IPS-20b (cell line): ENCODE data around the gene HSPA2.
"Not testable (repeated sequence)": the region's sequence is repeated elsewhere in the genome, so short reads cannot be mapped to it uniquely, and the experiment has no call there.

ENCODE experiments used
- H3K27ac ChIP-seq: one replicate; pipeline ENCODE4 v1.5.1; 2013; ENCODE audit warnings: low read length
- H3K27me3 ChIP-seq: 2 replicates; pipeline ENCODE4 v1.6.1; 2013; ENCODE audit warnings: mild to moderate bottlenecking, low read length, inconsistent platforms; ENCODE audit not compliant: insufficient read depth
- H3K36me3 ChIP-seq: 2 replicates; pipeline ENCODE4 v1.6.1; 2013; ENCODE audit warnings: low read depth, mild to moderate bottlenecking, inconsistent platforms, low read length, moderate library complexity; ENCODE audit not compliant: insufficient read depth
- H3K4me1 ChIP-seq: 2 replicates; pipeline ENCODE4 v1.6.1; 2013; ENCODE audit warnings: mild to moderate bottlenecking, control low read depth, inconsistent platforms, low read length, moderate library complexity; ENCODE audit not compliant: insufficient read depth
- H3K4me3 ChIP-seq: 2 replicates; pipeline ENCODE4 v1.5.1; 2013; ENCODE audit warnings: mild to moderate bottlenecking, low read length, inconsistent platforms
- H3K9ac ChIP-seq: 2 replicates; pipeline ENCODE4 v1.6.1; 2013; ENCODE audit warnings: low read depth, mild to moderate bottlenecking, inconsistent platforms, low read length, moderate library complexity
- H3K9me3 ChIP-seq: 2 replicates; pipeline ENCODE4 v1.6.1; 2013; ENCODE audit warnings: mild to moderate bottlenecking, low read depth, low read length, inconsistent platforms; ENCODE audit not compliant: insufficient read depth

HSPA2 gene

GRCh38 chr14:64569138-64569631, 28.6 kb downstream of the HSPA2 start:
- H3K27ac ChIP-seq = no peak overlapping the region
- no peaks in the 10 kb centered on the region for H3K36me3 ChIP-seq
- no peaks in the 10 kb centered on the region for H3K27me3 ChIP-seq
- H3K4me1 ChIP-seq = peaks cover 11% of the 10 kb centered on the region; the same call in 1 of the 2 replicates
- no peaks in the 10 kb centered on the region for H3K9me3 ChIP-seq
- H3K9ac ChIP-seq = no peak overlapping the region
- H3K4me3 ChIP-seq = no peak overlapping the region

- peaks cover 11% of the 10 kb centered on the region; the same call in 1 of the 2 replicates for H3K4me1 ChIP-seq
- not testable (repeated sequence) for H3K36me3 ChIP-seq, H3K9me3 ChIP-seq, H3K27me3 ChIP-seq, H3K9ac ChIP-seq, H3K27ac ChIP-seq, H3K4me3 ChIP-seq
Measured at GRCh38 chr14:64569646-64570045, 29.1 kb downstream of the HSPA2 start.

GRCh38 chr14:64572386-64573104, 32.0 kb downstream of the HSPA2 start:
- H3K4me1 ChIP-seq = peaks cover 11% of the 10 kb centered on the region; the same call in 1 of the 2 replicates
- no peaks in the 10 kb centered on the region for H3K36me3 ChIP-seq
- no peaks in the 10 kb centered on the region for H3K9me3 ChIP-seq
- peak overlapping the region; percentile 3 for H3K27ac ChIP-seq
- no peaks in the 10 kb centered on the region for H3K27me3 ChIP-seq
- peak overlapping the region; percentile 21 for H3K4me3 ChIP-seq
- H3K9ac ChIP-seq = no peak overlapping the region; the same call in 1 of the 2 replicates

- H3K27me3 ChIP-seq = no peaks in the 10 kb centered on the region
- H3K9me3 ChIP-seq = no peaks in the 10 kb centered on the region
- H3K4me3 ChIP-seq = peak overlapping the region; percentile 21
- peaks cover 11% of the 10 kb centered on the region; the same call in 1 of the 2 replicates for H3K4me1 ChIP-seq
- peak overlapping the region; percentile 3 for H3K27ac ChIP-seq
- H3K9ac ChIP-seq = no peak overlapping the region; the same call in 1 of the 2 replicates
- no peaks in the 10 kb centered on the region for H3K36me3 ChIP-seq
Measured at GRCh38 chr14:64573109-64573508, 32.6 kb downstream of the HSPA2 start.

- Histone ChIP-seq H3K27ac (no peak overlapping the region), H3K36me3 (no peaks in the 10 kb centered on the region), H3K4me3 (no peak overlapping the region), H3K9ac (no peak overlapping the region), H3K9me3 (no peaks in the 10 kb centered on the region), H3K27me3 (no peaks in the 10 kb centered on the region), H3K4me1 (peaks cover 11% of the 10 kb centered on the region; the same call in 1 of the 2 replicates)
Measured at GRCh38 chr14:64574371-64575107, 34.0 kb downstream of the HSPA2 start.

- H3K9me3 ChIP-seq = no peaks in the 10 kb centered on the region
- H3K27ac ChIP-seq = no peak overlapping the region
- H3K4me3 ChIP-seq = no peak overlapping the region
- no peaks in the 10 kb centered on the region for H3K27me3 ChIP-seq
- no peaks in the 10 kb centered on the region for H3K36me3 ChIP-seq
- no peak overlapping the region for H3K9ac ChIP-seq
- peaks cover 27% of the 10 kb centered on the region for H3K4me1 ChIP-seq
Measured at GRCh38 chr14:64577211-64577610, 36.7 kb downstream of the HSPA2 start.

- no peaks in the 10 kb centered on the region for H3K36me3 ChIP-seq
- H3K4me1 ChIP-seq = peaks cover 18% of the 10 kb centered on the region
- no peak overlapping the region for H3K27ac ChIP-seq
- H3K27me3 ChIP-seq = no peaks in the 10 kb centered on the region
- H3K9me3 ChIP-seq = no peaks in the 10 kb centered on the region
- H3K4me3 ChIP-seq = no peak overlapping the region
- H3K9ac ChIP-seq = peak overlapping the region; percentile 18; the same call in 1 of the 2 replicates
Measured at GRCh38 chr14:64580467-64580866, 39.9 kb downstream of the HSPA2 start.

GRCh38 chr14:64581363-64581762, 40.8 kb downstream of the HSPA2 start:
- H3K4me1 ChIP-seq = peaks cover 18% of the 10 kb centered on the region
- H3K27ac ChIP-seq = no peak overlapping the region
- H3K36me3 ChIP-seq = no peaks in the 10 kb centered on the region
- H3K4me3 ChIP-seq = no peak overlapping the region
- no peaks in the 10 kb centered on the region for H3K27me3 ChIP-seq
- H3K9me3 ChIP-seq = no peaks in the 10 kb centered on the region
- H3K9ac ChIP-seq = no peak overlapping the region; the same call in 1 of the 2 replicates

GRCh38 chr14:64581817-64582216, 41.3 kb downstream of the HSPA2 start:
- peaks cover 18% of the 10 kb centered on the region for H3K4me1 ChIP-seq
- no peak overlapping the region for H3K27ac ChIP-seq
- H3K9ac ChIP-seq = no peak overlapping the region
- no peak overlapping the region for H3K4me3 ChIP-seq
- no peaks in the 10 kb centered on the region for H3K36me3 ChIP-seq
- H3K27me3 ChIP-seq = no peaks in the 10 kb centered on the region
- no peaks in the 10 kb centered on the region for H3K9me3 ChIP-seq

GRCh38 chr14:64584190-64584589, 43.6 kb downstream of the HSPA2 start:
- Histone ChIP-seq H3K27ac (no peak overlapping the region), H3K9me3 (no peaks in the 10 kb centered on the region), H3K4me1 (peaks cover 18% of the 10 kb centered on the region), H3K4me3 (no peak overlapping the region), H3K36me3 (no peaks in the 10 kb centered on the region), H3K9ac (no peak overlapping the region), H3K27me3 (no peaks in the 10 kb centered on the region)

- Histone ChIP-seq H3K9me3 (no peaks in the 10 kb centered on the region), H3K4me3 (no peak overlapping the region), H3K27me3 (no peaks in the 10 kb centered on the region), H3K9ac (no peak overlapping the region), H3K27ac (no peak overlapping the region), H3K4me1 (no peaks in the 10 kb centered on the region), H3K36me3 (no peaks in the 10 kb centered on the region)
Measured at GRCh38 chr14:64591809-64592208, 51.3 kb downstream of the HSPA2 start.
